GM19351 (cell line): ENCODE results near the gene EFNB2.

Experiments
- ATAC-seq: cut with Tn5 transposase; IDR thresholded peaks from one replicate; pipeline ENCODE4 v1.9.1; 2021; ENCODE audit warnings: mild to moderate bottlenecking, moderate library complexity; ENCODE audit not compliant: unreplicated experiment

The EFNB2 gene

GRCh38 chr13:106551350-106551749 is 15.9 kb upstream of the EFNB2 start:
- no peak for ATAC-seq

GRCh38 chr13:106550570-106551135 is 15.2 kb upstream of the EFNB2 start:
- no peak for ATAC-seq

- peak; percentile 41 for ATAC-seq
Measured at GRCh38 chr13:106548064-106548696, 12.7 kb upstream of the EFNB2 start.

GRCh38 chr13:106541826-106542225 is 6.4 kb upstream of the EFNB2 start:
- ATAC-seq, result no peak

- ATAC-seq, result no peak
Measured at GRCh38 chr13:106540613-106541012, 5.2 kb upstream of the EFNB2 start.

- no peak for ATAC-seq
Measured at GRCh38 chr13:106537521-106537920, 2.1 kb upstream of the EFNB2 start.

- peak; percentile 41 for ATAC-seq
Measured at GRCh38 chr13:106536244-106537034, 977 bp upstream of the EFNB2 start.

GRCh38 chr13:106534639-106535551 is 567 bp downstream of the EFNB2 start:
- peak; percentile 23 for ATAC-seq

GRCh38 chr13:106533943-106534638 is 1.4 kb downstream of the EFNB2 start:
- no peak for ATAC-seq

GRCh38 chr13:106533101-106533942 is 2.1 kb downstream of the EFNB2 start:
- ATAC-seq, result no peak

GRCh38 chr13:106532111-106532929 is 3.1 kb downstream of the EFNB2 start:
- no peak for ATAC-seq

- no peak for ATAC-seq
Measured at GRCh38 chr13:106530980-106531481, 4.4 kb downstream of the EFNB2 start.

GRCh38 chr13:106530171-106530851 is 5.2 kb downstream of the EFNB2 start:
- ATAC-seq, result no peak

- ATAC-seq, result no peak
Measured at GRCh38 chr13:106529415-106530170, 5.9 kb downstream of the EFNB2 start.

- ATAC-seq, result no peak
Measured at GRCh38 chr13:106528718-106529414, 6.6 kb downstream of the EFNB2 start.

GRCh38 chr13:106527826-106528225 is 7.6 kb downstream of the EFNB2 start:
- ATAC-seq, result no peak

- no peak for ATAC-seq
Measured at GRCh38 chr13:106527445-106527801, 8.0 kb downstream of the EFNB2 start.
